MV-4-11 (cell line): ENCODE results near the gene LUC7L2.
"Not testable (repeated sequence)": the region's sequence is repeated elsewhere in the genome, so short reads cannot be mapped to it uniquely, and the experiment has no call there.

Source experiments
- DNase-seq: peaks from one replicate; lab custom pipeline; 2025; lab: John Stamatoyannopoulos, UW

LUC7L2 gene

DNA sequence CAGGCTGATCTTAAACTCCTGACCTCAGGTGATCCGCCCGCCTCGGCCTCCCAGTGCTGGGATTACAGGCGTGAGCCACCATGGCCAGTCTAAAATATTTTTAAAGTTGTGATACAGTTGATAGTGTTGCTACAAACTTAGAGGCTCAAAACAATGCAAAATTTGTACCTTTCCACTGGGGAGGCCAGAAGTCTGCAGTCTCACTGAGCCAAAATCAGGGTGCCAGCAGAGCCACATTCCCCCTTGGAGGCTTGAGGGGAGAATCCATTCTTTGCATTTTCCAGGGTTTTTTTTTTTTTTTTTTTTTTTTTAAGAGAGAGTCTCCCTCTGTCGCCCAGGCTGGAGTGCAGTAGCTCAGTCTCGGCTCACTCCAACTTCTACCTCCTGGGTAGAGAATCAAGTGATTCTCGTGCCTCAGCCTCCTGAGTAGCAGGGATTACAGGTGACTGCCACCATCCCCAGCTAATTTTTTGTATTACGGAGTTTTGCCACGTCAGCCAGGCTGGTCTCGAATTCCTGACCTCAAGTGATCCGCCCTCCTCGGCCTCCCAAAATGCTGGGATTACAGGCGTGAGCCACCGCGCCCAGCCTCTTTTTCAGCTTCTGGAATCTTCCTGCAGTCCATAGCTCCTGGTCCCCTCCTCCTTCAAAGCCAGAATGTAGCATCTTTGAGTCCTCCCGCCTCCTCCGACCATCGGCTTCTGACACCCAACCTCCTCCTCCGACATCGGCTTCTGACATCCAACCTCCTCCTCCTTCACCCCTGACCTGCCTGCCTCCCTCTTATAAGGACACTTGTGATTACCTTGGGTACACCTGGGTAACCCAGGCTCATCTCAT is 86.6 kb downstream of the LUC7L2 start:
- no peak for DNase-seq

DNA sequence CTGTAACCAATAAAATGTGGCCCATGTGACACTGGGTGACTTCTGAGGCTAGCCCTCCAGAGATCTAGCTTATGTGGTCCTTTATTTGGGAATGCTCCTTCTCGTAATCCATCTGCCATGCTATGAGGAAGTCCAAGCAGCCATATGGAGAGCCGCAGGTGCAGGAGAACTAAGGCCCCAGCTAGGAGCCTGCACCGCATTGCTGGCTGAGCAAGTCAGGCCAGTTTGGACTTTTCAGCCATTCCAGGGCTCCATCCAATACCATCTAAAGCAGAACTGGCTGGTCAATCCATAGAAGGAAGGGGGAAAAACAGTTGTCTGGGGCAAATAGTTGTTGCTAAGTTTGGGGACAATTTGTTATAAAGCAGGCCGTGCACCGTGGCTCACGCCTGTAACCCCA is 91.2 kb downstream of the LUC7L2 start:
- no peak for DNase-seq

DNA sequence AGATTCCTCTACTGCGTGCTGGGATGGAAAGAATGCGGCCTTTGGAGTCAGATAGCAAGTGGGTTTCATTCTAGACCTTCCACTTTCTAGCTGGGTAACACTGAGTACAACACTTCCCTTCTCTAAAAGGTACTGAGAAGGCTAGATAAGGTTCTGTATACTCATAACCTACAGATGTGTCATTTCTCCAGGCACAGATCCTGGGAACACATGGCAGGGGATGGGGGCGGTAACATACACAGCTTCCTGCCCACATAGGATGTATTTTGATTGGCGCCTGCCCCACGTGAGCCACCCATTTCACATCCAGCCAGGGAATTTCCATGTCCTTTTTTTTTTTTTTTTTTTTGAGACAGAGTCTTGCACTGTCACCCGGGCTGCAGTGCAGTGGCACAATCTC is 91.9 kb downstream of the LUC7L2 start:
- no peak for DNase-seq

DNA sequence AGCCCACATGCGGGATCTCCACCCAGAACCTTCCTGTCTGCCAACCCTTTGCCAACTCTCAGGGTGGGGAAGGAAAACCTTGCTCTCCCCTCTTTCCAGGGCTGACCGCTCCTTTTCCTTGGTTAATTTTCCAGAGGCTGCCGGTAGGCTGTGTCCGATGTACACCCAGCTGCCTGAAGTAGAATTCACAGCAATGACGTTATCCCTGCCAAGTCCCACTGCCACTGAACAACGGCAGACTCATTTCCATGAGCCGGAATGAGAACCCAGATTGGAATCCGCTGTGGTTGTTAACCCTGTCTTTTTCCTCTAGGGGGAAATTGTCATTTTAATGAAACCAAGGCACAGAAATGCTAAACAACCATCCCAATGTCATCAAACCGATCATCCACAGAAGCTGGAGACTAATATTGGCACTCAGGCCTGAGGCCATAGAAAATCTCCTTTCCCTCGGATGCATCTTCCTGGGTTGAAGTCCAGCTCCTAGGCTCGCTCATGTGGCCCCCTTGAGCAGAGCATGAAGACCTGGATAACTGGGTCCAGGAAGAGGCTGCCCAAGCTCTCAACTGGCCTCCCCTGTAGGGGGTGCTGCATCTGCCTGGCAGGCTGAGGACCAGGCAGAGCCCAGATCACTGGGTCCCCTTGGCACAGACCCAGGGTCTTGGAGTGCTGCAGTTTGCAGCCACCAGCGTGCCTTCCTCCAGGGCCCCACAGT is 93.4 kb downstream of the LUC7L2 start:
- DNase-seq = no peak

DNA sequence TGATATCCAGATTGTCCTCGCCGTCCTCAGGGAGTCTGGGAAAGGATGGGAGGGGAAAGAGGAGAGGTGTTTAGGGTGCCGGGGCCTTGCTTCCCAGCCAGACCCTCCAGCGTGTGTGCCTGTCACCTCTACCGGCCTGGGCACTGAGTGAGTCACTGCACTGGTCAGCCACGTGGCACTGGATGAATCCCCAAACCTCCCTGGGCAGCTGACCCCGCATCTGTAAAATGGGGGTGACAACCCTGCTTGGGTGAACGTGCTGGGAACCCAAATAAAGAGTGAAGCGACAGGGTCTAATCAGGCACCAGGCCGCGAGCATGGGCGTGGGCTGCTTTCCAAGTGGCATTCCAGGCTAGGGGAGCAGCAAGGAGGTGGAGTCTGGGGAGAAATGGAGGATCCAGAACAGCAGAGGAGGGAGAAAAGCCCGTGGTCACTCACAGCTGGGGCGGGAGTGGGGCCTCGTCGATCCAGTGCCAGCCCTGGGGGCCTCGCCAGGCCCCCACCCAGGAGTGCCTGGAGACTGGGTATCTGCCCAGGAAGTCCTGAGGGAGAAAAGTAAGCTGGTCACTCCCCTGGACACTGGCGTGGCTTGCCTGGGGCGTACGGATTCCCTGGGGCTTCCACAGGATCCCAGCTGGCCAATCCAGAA is 94.1 kb downstream of the LUC7L2 start:
- no peak for DNase-seq

DNA sequence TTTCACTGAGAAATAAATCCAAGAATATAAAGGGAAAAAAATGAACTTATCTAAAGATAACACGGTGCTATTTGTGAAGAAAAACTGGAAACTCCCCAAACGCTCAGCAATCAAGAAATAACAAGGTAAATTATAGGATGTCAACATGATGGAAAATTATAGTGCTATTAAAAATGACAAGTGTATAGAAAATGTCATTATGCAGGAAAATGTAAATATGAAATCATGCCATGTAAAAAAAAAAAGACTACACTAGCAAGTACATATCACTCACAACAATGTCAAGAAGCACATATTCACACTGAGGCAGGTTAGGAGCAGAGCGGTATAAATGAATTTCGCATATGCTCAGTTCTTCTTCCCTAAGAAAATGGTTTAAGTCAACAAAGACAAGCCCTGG is 96.1 kb downstream of the LUC7L2 start:
- DNase-seq = no peak

DNA sequence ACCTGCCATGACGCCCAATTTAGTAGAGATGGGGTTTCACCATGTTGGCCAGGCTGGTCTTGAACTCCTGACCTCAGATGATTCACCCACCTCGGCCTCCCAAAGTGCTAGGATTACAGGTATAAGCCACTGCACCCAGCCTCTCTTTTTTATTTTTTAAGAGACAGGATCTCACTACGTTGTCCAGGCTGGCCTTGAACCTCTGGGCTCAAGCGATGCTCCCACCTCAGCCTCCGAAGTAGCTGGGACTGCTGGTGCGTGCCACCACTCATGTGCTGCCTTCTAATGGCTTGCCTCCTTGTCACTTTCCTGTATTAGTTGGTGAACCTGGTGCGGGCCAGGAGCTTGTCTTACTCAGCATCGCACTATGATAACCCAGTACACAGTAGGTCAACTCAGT is 96.8 kb downstream of the LUC7L2 start:
- DNase-seq = no peak

DNA sequence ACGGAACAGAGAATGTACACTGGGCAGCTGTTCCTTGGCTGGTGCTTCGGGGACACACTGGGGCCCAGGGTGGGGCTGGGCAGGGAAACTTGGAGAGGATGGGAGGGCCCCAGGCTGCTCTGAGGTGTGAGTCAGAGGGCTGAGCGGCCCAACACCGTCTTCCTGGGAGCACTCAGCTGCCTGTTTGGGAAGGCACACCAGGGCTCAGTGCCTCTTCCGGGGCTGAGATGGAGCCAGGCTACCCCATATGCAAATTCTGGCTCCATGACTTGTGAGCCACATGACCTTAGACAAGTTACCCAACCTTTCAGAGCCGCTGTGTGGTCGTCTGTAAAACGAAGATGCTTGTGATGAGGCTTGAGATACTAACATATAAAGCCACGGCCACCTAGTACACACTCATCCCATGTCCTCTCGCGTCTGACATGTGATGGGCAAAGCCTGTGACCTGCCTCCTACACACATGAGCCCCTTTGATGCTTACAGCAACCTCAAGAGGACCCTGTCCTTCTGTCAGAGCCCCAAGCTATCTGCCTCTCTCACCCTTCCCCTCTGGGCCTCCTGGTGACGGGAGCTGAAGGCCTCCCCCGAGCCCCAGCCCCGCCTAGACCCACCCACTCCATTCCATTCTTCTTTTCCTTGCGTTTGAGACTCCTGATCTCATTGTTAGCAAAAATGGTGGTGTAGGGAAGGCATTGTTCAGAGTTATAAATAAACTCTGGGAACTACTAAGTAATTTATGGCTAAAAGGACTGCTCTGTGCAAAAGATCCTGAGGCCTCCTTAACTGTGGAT is 97.7 kb downstream of the LUC7L2 start:
- DNase-seq = no peak

DNA sequence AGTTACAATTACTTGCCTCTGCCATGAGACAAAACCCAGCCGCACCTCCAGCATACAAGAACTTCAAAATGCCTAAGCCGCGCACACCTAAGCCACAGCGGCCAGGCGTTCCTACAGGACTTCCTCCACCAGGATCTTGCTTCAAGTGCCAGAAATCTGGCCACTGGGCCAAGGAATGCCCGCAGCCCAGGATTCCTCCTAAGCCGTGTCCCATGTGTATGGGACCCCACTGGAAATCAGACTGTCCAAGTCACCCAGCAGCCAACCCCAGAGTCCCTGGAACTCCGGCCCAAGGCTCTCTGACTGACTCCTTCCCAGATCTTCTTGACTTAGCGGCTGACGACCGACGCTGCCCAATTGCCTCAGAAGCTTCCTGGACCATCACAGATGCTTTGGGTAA is 103.7 kb downstream of the LUC7L2 start:
- not testable (repeated sequence) for DNase-seq

DNA sequence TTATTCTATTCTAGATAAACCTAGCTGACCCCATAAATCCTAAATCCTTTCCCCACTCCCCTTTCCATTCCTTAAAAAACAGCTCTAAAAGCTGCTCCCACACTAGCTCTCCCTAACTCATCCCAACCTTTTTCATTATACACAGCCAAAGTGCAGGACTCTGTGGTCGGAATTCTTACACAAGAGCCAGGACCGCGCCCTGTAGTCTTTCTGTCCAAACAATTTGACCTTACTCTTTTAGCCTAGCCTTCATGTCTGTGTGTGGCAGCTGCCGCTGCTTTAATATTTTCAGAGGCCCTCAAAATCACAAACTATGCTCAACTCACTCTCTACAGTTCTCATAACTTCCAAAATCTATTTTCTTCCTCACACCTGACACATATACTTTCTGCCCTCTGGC is 104.8 kb downstream of the LUC7L2 start:
- DNase-seq = not testable (repeated sequence)

DNA sequence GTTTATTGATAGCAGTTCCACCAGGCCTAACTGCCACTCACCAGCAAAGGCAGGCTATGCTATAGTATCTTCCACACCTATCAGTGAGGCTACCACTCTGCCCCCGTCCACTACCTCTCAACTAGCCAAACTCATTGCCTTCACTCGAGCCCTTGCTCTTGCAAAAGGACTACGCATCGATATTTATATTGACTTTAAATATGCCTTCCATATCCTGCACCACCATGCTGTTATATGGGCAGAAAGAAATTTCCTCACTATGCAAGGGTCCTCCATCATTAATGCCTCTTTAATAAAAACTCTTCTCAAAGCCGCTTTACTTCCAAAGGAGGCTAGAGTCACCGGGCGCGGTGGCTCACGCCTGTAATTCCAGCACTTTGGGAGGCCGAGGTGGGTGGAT is 105.4 kb downstream of the LUC7L2 start:
- DNase-seq = not testable (repeated sequence)

DNA sequence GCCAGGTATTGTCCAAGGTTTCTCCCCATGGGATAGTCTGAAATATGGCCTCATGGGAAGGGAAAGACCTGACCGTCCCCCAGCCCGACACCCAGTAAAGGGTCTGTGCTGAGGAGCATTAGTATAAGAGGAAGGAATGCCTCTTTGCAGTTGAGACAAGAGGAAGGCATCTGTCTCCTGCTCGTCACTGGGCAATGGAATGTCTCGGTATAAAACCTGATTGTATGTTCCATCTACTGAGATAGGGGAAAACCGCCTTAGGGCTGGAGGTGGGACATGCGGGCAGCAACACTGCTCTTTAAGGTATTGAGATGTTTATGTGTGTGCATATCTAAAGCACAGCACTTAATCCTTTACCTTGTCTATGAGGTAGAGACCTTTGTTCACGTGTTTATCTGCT is 108.0 kb downstream of the LUC7L2 start:
- not testable (repeated sequence) for DNase-seq

DNA sequence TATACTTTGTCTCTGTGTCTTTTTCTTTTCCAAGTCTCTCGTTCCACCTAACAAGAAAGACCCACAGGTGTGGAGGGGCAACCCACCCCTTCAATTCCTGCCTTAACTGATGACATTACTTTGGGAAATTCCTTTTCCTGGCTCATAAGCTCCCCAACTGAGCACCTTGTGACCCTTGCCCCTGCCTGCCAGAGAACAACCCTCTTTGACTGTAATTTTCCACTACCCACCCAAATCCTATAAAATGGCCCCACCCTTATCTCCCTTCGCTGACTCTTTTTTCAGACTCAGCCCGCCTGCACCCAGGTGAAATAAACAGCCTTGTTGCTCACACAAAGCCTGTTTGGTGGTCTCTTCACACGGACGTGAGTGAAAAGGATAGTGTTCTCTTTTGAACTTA is 108.6 kb downstream of the LUC7L2 start:
- DNase-seq = not testable (repeated sequence)

DNA sequence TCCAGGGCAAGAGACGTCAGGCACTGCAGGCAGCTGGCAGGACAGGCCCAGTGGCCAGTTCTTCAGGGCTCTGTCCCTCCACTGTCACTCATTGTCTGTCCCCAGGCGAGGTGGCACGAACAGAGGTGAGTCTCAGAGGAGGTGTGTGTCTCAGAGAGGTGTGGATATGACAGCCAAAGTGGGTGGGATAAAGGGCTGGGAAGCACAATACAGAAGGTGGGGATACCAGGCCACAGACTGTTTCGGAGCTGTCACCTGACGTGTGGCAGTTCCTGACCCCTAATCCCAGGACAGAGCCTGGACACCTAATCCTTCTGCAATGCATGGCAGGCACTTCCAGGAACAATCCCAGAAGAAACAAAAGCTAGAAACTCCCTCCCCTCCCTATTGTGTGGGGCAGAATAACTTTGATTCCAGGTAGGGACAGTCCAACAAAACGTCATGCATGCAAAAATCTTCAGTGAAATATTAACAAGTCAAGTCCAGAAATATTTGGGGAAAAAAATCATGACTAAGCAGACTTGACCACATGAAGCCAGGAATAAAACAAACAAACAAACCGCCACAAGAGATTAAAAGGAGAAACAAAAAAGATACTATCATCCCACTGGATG is 112.2 kb downstream of the LUC7L2 start:
- DNase-seq = no peak
